ENCODE measurements around the gene SF3B3.

DNA sequence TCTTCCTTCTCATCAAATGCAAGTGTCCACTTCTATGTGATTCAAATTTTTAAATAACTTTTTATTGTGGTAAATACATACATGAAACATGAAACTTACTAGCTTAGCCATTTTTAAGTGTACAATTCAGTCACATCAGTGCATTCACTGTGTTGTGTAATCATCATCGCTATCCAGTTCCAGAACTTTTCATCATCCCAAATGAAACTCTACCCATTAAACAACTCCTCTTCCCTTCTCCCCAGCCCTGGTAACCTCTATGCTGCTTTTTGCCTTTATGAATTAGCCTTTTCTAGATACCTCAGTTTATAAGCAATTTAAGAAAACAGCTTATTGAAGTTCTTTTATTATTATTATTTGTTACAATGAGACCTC, 81.7 kb downstream of the SF3B3 start:
- TF ChIP-seq, protein P1, sequence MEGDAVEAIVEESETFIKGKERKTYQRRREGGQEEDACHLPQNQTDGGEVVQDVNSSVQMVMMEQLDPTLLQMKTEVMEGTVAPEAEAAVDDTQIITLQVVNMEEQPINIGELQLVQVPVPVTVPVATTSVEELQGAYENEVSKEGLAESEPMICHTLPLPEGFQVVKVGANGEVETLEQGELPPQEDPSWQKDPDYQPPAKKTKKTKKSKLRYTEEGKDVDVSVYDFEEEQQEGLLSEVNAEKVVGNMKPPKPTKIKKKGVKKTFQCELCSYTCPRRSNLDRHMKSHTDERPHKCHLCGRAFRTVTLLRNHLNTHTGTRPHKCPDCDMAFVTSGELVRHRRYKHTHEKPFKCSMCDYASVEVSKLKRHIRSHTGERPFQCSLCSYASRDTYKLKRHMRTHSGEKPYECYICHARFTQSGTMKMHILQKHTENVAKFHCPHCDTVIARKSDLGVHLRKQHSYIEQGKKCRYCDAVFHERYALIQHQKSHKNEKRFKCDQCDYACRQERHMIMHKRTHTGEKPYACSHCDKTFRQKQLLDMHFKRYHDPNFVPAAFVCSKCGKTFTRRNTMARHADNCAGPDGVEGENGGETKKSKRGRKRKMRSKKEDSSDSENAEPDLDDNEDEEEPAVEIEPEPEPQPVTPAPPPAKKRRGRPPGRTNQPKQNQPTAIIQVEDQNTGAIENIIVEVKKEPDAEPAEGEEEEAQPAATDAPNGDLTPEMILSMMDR (IDR thresholded peaks at IDR 0.05; ENCODE audit: low read depth, low read length), result no peak
- no peak for TF ChIP-seq EZH2phosphoT487 (IDR thresholded peaks at IDR 0.05; ENCODE audit: low read depth)
